ENCODE results near the gene STARD4.

Gene STARD4

GRCh38 chr5:111447099-111447498 is 65.2 kb downstream of the STARD4 start:
- Histone ChIP-seq H2AFZ (ENCODE audit: low read length) (no peak overlapping the region), H3K36me3 (ENCODE audit: insufficient read depth, low read length) (peaks cover 5% of the 10 kb centered on the region; the same call in 1 of the 2 replicates), H3K4me2 (ENCODE audit: low read depth, low read length, poor library complexity, severe bottlenecking) (no peak overlapping the region)

More at GRCh38 chr5:111447099-111447498, 65.2 kb downstream of the STARD4 start:
- TF ChIP-seq EZH2phosphoT487 (IDR thresholded peaks at IDR 0.05; ENCODE audit: borderline replicate concordance) (no peak), CTCF (conservative IDR thresholded peaks at IDR 0.05; ENCODE audit: low read length) (no peak)
- Histone ChIP-seq H3K4me1 (ENCODE audit: insufficient read depth, low read length, poor library complexity, severe bottlenecking) (peaks cover 8% of the 10 kb centered on the region), H3K9ac (ENCODE audit: low read depth, low read length, poor library complexity, severe bottlenecking) (no peak overlapping the region), H3K9me3 (ENCODE audit: insufficient read depth, low read depth, low read length) (no peaks in the 10 kb centered on the region), H3K4me3 (ENCODE audit: low read length, poor library complexity, severe bottlenecking) (no peak overlapping the region), H3K27me3 (ENCODE audit: insufficient read depth, low read length, poor library complexity, severe bottlenecking) (no peaks in the 10 kb centered on the region), H3F3A (ENCODE audit: low read depth) (no peaks in the 10 kb centered on the region), H4K20me1 (ENCODE audit: insufficient read depth, low read length, poor library complexity, severe bottlenecking) (no peaks in the 10 kb centered on the region), H3K79me2 (ENCODE audit: insufficient read depth, low read length) (no peaks in the 10 kb centered on the region), H3K9me2 (replicated peaks; ENCODE audit: low read depth, low read length) (no peaks in the 10 kb centered on the region)
